ENCODE data around the gene SAMHD1. TPM values are rescaled to one million over a fixed set of nuclear protein-coding genes. Genes with fewer than 3 reads are reported as not detected.

SAMHD1 gene
- total and polyA plus RNA-seq, 2 donors (not counting 1 experiment from before 2014, with no cell fraction given) = 7.9 to 12.8 TPM

- DNase-seq = no peak
- Histone ChIP-seq H3K27me3 (replicated peaks in 1 of 4; ENCODE audit: control extremely low read depth in 1 of 4, control insufficient read depth in 3 of 4, insufficient read depth in 4 of 4, low read length in 3 of 4) (no peaks in the 10 kb centered on the region), H4K20me1 (ENCODE audit: control insufficient read depth, insufficient read depth, low read length, poor library complexity, severe bottlenecking) (peaks cover 21% of the 10 kb centered on the region), H3K4me1 (ENCODE audit: control insufficient read depth in 2 of 2, insufficient read depth in 2 of 2, low read length in 2 of 2) (peaks cover 34 to 38% of the 10 kb centered on the region in 2 donors), H3K36me3 (replicated peaks in 1 of 2; ENCODE audit: control extremely low read depth in 1 of 2, control insufficient read depth in 1 of 2, extremely low read depth in 1 of 2, insufficient read depth in 2 of 2, low read length in 1 of 2) (peaks cover 0 to 10% of the 10 kb centered on the region in 2 experiments), H3K27ac (ENCODE audit: low read length in 2 of 2) (no peak overlapping the region), H3K4me3 (ENCODE audit: control extremely low read depth in 1 of 5, extremely low read depth in 1 of 5, insufficient read depth in 1 of 5, low read depth in 2 of 5, low read length in 4 of 5) (no peak overlapping the region), H3K4me2 (replicated peaks; ENCODE audit: low read depth, low read length, poor library complexity, severe bottlenecking) (no peak overlapping the region), H3K79me2 (ENCODE audit: control insufficient read depth, insufficient read depth, low read length) (peaks cover 93% of the 10 kb centered on the region), H2AFZ (ENCODE audit: insufficient read depth, low read depth, low read length, poor library complexity, severe bottlenecking) (no peak overlapping the region), H3K9me3 (ENCODE audit: control extremely low read depth in 1 of 3, control insufficient read depth in 2 of 3, insufficient read depth in 1 of 3, low read length in 2 of 3) (peaks cover 0 to 2% (median 0%) of the 10 kb centered on the region in 3 donors), H3K9ac (ENCODE audit: low read length) (no peak overlapping the region)
- H3K4me1 Mint-ChIP-seq = peaks cover 73% of the 10 kb centered on the region
- peak overlapping the region; percentile 56 for H3K27ac Mint-ChIP-seq
- H3K9me3 Mint-ChIP-seq (ENCODE audit: insufficient read depth) = no peaks in the 10 kb centered on the region
- intact Hi-C loops (cut with micrococcal nuclease) = no loop called here
- TF ChIP-seq EZH2 (IDR thresholded peaks at IDR 0.05; ENCODE audit: borderline replicate concordance, insufficient read depth, low read depth, low read length, poor library complexity, severe bottlenecking) = no peak
- TF ChIP-seq, protein P1, sequence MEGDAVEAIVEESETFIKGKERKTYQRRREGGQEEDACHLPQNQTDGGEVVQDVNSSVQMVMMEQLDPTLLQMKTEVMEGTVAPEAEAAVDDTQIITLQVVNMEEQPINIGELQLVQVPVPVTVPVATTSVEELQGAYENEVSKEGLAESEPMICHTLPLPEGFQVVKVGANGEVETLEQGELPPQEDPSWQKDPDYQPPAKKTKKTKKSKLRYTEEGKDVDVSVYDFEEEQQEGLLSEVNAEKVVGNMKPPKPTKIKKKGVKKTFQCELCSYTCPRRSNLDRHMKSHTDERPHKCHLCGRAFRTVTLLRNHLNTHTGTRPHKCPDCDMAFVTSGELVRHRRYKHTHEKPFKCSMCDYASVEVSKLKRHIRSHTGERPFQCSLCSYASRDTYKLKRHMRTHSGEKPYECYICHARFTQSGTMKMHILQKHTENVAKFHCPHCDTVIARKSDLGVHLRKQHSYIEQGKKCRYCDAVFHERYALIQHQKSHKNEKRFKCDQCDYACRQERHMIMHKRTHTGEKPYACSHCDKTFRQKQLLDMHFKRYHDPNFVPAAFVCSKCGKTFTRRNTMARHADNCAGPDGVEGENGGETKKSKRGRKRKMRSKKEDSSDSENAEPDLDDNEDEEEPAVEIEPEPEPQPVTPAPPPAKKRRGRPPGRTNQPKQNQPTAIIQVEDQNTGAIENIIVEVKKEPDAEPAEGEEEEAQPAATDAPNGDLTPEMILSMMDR (IDR thresholded peaks at IDR 0.05) = no peak
- POLR2A ChIA-PET = interaction anchor here (1.0 kb wide), 1 partner anchor 20 kb away, joined by 3 read pairs; no protein-coding TSS in a partner anchor
- no CpG with 5 or more reads among the region's 3 CpGs for WGBS (ENCODE audit: insufficient coverage)
- no peaks in the 10 kb centered on the region for H3K27me3 Mint-ChIP-seq
- ATAC-seq (ENCODE audit: low read depth) = no peak
- H3K4me3 Mint-ChIP-seq = no peak overlapping the region
- CTCF ChIA-PET = interaction anchor here (0.5 to 1.8 kb wide), 6 partner anchors 9 to 240 kb away, joined by 3 to 5 read pairs (median 4); no protein-coding TSS in a partner anchor
Observed at GRCh38 chr20:36856195-36856594, 95.3 kb downstream of the SAMHD1 start.

DNA sequence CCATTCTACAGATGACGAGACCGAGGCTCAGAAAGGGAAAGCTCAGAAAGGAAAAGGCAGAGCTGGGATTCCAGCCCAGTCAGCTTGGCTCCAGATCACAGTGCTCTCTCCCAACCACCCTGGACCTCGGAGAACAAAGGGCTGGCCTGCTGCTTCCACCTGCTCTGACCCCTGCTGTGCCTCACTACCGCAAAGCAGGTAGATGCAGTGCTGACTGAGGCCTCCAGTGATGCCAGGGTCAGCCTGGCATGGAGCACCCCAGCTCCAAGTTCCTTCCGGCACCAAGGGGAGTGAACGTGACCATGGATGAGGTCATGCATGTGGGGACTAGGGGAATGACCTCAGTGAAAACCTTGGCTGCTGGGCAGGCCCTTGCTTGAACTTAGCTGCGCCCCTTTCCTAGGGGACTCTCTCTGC is 96.3 kb downstream of the SAMHD1 start:
- Mint-ChIP-seq H3K4me1 (peaks cover 73% of the 10 kb centered on the region), H3K27ac (no peak overlapping the region), H3K27me3 (no peaks in the 10 kb centered on the region), H3K9me3 (ENCODE audit: insufficient read depth) (no peaks in the 10 kb centered on the region), H3K4me3 (no peak overlapping the region)
- Histone ChIP-seq H3K4me2 (replicated peaks; ENCODE audit: low read depth, low read length, poor library complexity, severe bottlenecking) (no peak overlapping the region), H2AFZ (ENCODE audit: insufficient read depth, low read depth, low read length, poor library complexity, severe bottlenecking) (no peak overlapping the region), H3K9ac (ENCODE audit: low read length) (no peak overlapping the region), H3K27me3 (replicated peaks in 1 of 4; ENCODE audit: control extremely low read depth in 1 of 4, control insufficient read depth in 3 of 4, insufficient read depth in 4 of 4, low read length in 3 of 4) (no peaks in the 10 kb centered on the region), H3K4me1 (ENCODE audit: control insufficient read depth in 2 of 2, insufficient read depth in 2 of 2, low read length in 2 of 2) (peaks cover 35 to 36% of the 10 kb centered on the region in 2 donors), H3K4me3 (ENCODE audit: control extremely low read depth in 1 of 5, extremely low read depth in 1 of 5, insufficient read depth in 1 of 5, low read depth in 2 of 5, low read length in 4 of 5) (no peak overlapping the region), H3K79me2 (ENCODE audit: control insufficient read depth, insufficient read depth, low read length) (peaks cover 93% of the 10 kb centered on the region), H3K27ac (ENCODE audit: low read length in 2 of 2) (no peak overlapping the region), H4K20me1 (ENCODE audit: control insufficient read depth, insufficient read depth, low read length, poor library complexity, severe bottlenecking) (peaks cover 19% of the 10 kb centered on the region), H3K9me3 (ENCODE audit: control extremely low read depth in 1 of 3, control insufficient read depth in 2 of 3, insufficient read depth in 1 of 3, low read length in 2 of 3) (peaks cover 0 to 2% (median 0%) of the 10 kb centered on the region in 3 donors), H3K36me3 (replicated peaks in 1 of 2; ENCODE audit: control extremely low read depth in 1 of 2, control insufficient read depth in 1 of 2, extremely low read depth in 1 of 2, insufficient read depth in 2 of 2, low read length in 1 of 2) (peaks cover 0 to 10% of the 10 kb centered on the region in 2 experiments)
- POLR2A ChIA-PET = interaction anchor here (0.5 kb wide), 1 partner anchor 132 kb away, joined by 4 read pairs; no protein-coding TSS in a partner anchor
- 95% methylated on average over 7 of the region's 7 CpGs for WGBS (ENCODE audit: insufficient coverage)
- no peak for DNase-seq
- ATAC-seq (ENCODE audit: low read depth) = no peak
- no peak for TF ChIP-seq EZH2 (IDR thresholded peaks at IDR 0.05; ENCODE audit: borderline replicate concordance, insufficient read depth, low read depth, low read length, poor library complexity, severe bottlenecking)
- TF ChIP-seq, protein P1 (IDR thresholded peaks at IDR 0.05) = no peak
- intact Hi-C loops (cut with micrococcal nuclease) = no loop called here
- CTCF ChIA-PET = interaction anchor here (0.8 to 2.3 kb wide), 6 partner anchors 8 to 47 kb away, joined by 3 to 5 read pairs (median 4); a partner anchor contains a TSS
